ENCODE measurements around the gene SCNN1B. TPM values are rescaled to one million over a fixed set of nuclear protein-coding genes. Genes with fewer than 3 reads are reported as not detected.

The SCNN1B gene
- total RNA-seq, 2 donors from 2014 or later: 0.16 to 0.26 TPM

GRCh38 chr16:23382279-23382678 lies 80.2 kb downstream of the SCNN1B start:
- no peaks in the 10 kb centered on the region for H3K27me3 ChIP-seq
- H3K4me3 ChIP-seq: no peak overlapping the region
- no peak for DNase-seq (ENCODE audit: low spot score)
- no peaks in the 10 kb centered on the region for H3K36me3 ChIP-seq
- no peaks in the 10 kb centered on the region for H3K4me1 ChIP-seq
- TF ChIP-seq CTCF (IDR thresholded peaks at IDR 0.05): no peak
- no peaks in the 10 kb centered on the region for H3K9me3 ChIP-seq
- H3K27ac ChIP-seq: no peak overlapping the region

- Histone ChIP-seq H3K4me3 (no peak overlapping the region), H3K27ac (no peak overlapping the region), H3K27me3 (no peaks in the 10 kb centered on the region), H3K4me1 (no peaks in the 10 kb centered on the region), H3K9me3 (no peaks in the 10 kb centered on the region), H3K36me3 (peaks cover 4% of the 10 kb centered on the region)
- no peak for DNase-seq (ENCODE audit: low spot score)
- TF ChIP-seq CTCF (IDR thresholded peaks at IDR 0.05): no peak
These were observed 81.8 kb downstream of the SCNN1B start for GRCh38 chr16:23383881-23384280.

- Histone ChIP-seq H3K9me3 (no peaks in the 10 kb centered on the region), H3K4me1 (no peaks in the 10 kb centered on the region), H3K27ac (no peak overlapping the region), H3K4me3 (no peak overlapping the region), H3K27me3 (no peaks in the 10 kb centered on the region), H3K36me3 (peaks cover 12% of the 10 kb centered on the region)
- no peak for DNase-seq (ENCODE audit: low spot score)
- no peak for TF ChIP-seq CTCF (IDR thresholded peaks at IDR 0.05)
These were observed 82.8 kb downstream of the SCNN1B start for GRCh38 chr16:23384878-23385277.

- no peaks in the 10 kb centered on the region for H3K9me3 ChIP-seq
- H3K4me1 ChIP-seq: no peaks in the 10 kb centered on the region
- H3K27ac ChIP-seq: no peak overlapping the region
- no peak for DNase-seq (ENCODE audit: low spot score)
- no peak for TF ChIP-seq CTCF (IDR thresholded peaks at IDR 0.05)
- H3K4me3 ChIP-seq: no peak overlapping the region
- peaks cover 14% of the 10 kb centered on the region for H3K36me3 ChIP-seq
- H3K27me3 ChIP-seq: no peaks in the 10 kb centered on the region
These were observed 83.3 kb downstream of the SCNN1B start for GRCh38 chr16:23385441-23385840.

- Histone ChIP-seq H3K27ac (no peak overlapping the region), H3K4me3 (no peak overlapping the region), H3K9me3 (no peaks in the 10 kb centered on the region), H3K4me1 (peaks cover 0 to 2% of the 10 kb centered on the region in 2 donors), H3K27me3 (no peaks in the 10 kb centered on the region), H3K36me3 (peaks cover 36% of the 10 kb centered on the region)
- no peak for TF ChIP-seq CTCF (IDR thresholded peaks at IDR 0.05)
- no peak for DNase-seq (ENCODE audit: low spot score)
These were observed 85.6 kb downstream of the SCNN1B start for GRCh38 chr16:23387666-23388065.

GRCh38 chr16:23388786-23389185 lies 86.7 kb downstream of the SCNN1B start:
- no peak overlapping the region for H3K4me3 ChIP-seq
- DNase-seq (ENCODE audit: low spot score): no peak
- no peaks in the 10 kb centered on the region for H3K9me3 ChIP-seq
- H3K27me3 ChIP-seq: no peaks in the 10 kb centered on the region
- no peak for TF ChIP-seq CTCF (IDR thresholded peaks at IDR 0.05)
- no peak overlapping the region for H3K27ac ChIP-seq
- H3K4me1 ChIP-seq: peaks cover 0 to 13% of the 10 kb centered on the region in 2 donors
- peaks cover 36% of the 10 kb centered on the region for H3K36me3 ChIP-seq

Measured in right atrium auricular region (tissue), 2 donors.